ENCODE measurements around the gene ZNRF2.

The ZNRF2 gene

GRCh38 chr7:30270921-30271320, 13.5 kb upstream of the ZNRF2 start:
- H3K4me3 ChIP-seq (ENCODE audit: low read depth, low read length): no peak overlapping the region
- TF ChIP-seq CTCF (IDR thresholded peaks at IDR 0.05; ENCODE audit: insufficient read depth, low read depth, low read length, missing control alignments): no peak
- DNase-seq (ENCODE audit: low read depth): no peak

- no peak for DNase-seq (ENCODE audit: low read depth)
- no peak for TF ChIP-seq CTCF (IDR thresholded peaks at IDR 0.05; ENCODE audit: insufficient read depth, low read depth, low read length, missing control alignments)
- no peak overlapping the region for H3K4me3 ChIP-seq (ENCODE audit: low read depth, low read length)
Observed at GRCh38 chr7:30272126-30272525, 12.3 kb upstream of the ZNRF2 start.

- DNase-seq (ENCODE audit: low read depth): no peak
- H3K4me3 ChIP-seq (ENCODE audit: low read depth, low read length): no peak overlapping the region
- no peak for TF ChIP-seq CTCF (IDR thresholded peaks at IDR 0.05; ENCODE audit: insufficient read depth, low read depth, low read length, missing control alignments)
Observed at GRCh38 chr7:30273552-30273951, 10.8 kb upstream of the ZNRF2 start.

GRCh38 chr7:30274641-30275040, 9.8 kb upstream of the ZNRF2 start:
- no peak overlapping the region for H3K4me3 ChIP-seq (ENCODE audit: low read depth, low read length)
- TF ChIP-seq CTCF (IDR thresholded peaks at IDR 0.05; ENCODE audit: insufficient read depth, low read depth, low read length, missing control alignments): no peak
- DNase-seq (ENCODE audit: low read depth): no peak

- H3K4me3 ChIP-seq (ENCODE audit: low read depth, low read length): no peak overlapping the region
- TF ChIP-seq CTCF (IDR thresholded peaks at IDR 0.05; ENCODE audit: insufficient read depth, low read depth, low read length, missing control alignments): peak; percentile 72
- peak; percentile 77 for DNase-seq (ENCODE audit: low read depth)
Observed at GRCh38 chr7:30276203-30276900, 8.0 kb upstream of the ZNRF2 start.

GRCh38 chr7:30278376-30278775, 6.0 kb upstream of the ZNRF2 start:
- no peak for TF ChIP-seq CTCF (IDR thresholded peaks at IDR 0.05; ENCODE audit: insufficient read depth, low read depth, low read length, missing control alignments)
- no peak for DNase-seq (ENCODE audit: low read depth)

More at GRCh38 chr7:30278376-30278775, 6.0 kb upstream of the ZNRF2 start:
- H3K4me3 ChIP-seq (ENCODE audit: low read depth, low read length): no peak overlapping the region

Measured in GM12865 (cell line).